GM12865 (cell line): ENCODE results near the gene ENPP7.

Experiments used
- DNase-seq: peaks from one replicate; pipeline ENCODE4 v3.0.0; 2010; ENCODE audit warnings: low read depth
- H3K4me3 ChIP-seq: 2 replicates; pipeline ENCODE4 v1.5.1; 2011; ENCODE audit warnings: mild to moderate bottlenecking, low read depth, low read length, control low read depth
- CTCF ChIP-seq: IDR thresholded peaks from 2 replicates; pipeline ENCODE4 v1.5.1; 2011; ENCODE audit warnings: low read length, control low read depth, low read depth, inconsistent platforms; ENCODE audit not compliant: insufficient read depth; ENCODE audit errors: missing control alignments

ENPP7 gene

GRCh38 chr17:79702550-79703236 lies 28.1 kb upstream of the ENPP7 start:
- DNase-seq: no peak
- no peak overlapping the region for H3K4me3 ChIP-seq
- TF ChIP-seq CTCF: no peak

- no peak for DNase-seq
- no peak overlapping the region for H3K4me3 ChIP-seq
- TF ChIP-seq CTCF: no peak
These were observed 26.1 kb upstream of the ENPP7 start for GRCh38 chr17:79704691-79705090.

GRCh38 chr17:79705674-79706073 lies 25.1 kb upstream of the ENPP7 start:
- H3K4me3 ChIP-seq: no peak overlapping the region
- DNase-seq: no peak
- TF ChIP-seq CTCF: no peak

GRCh38 chr17:79706931-79707850 lies 23.6 kb upstream of the ENPP7 start:
- no peak for TF ChIP-seq CTCF
- H3K4me3 ChIP-seq: no peak overlapping the region
- no peak for DNase-seq

GRCh38 chr17:79707931-79708891 lies 22.5 kb upstream of the ENPP7 start:
- DNase-seq: peak; percentile 51
- H3K4me3 ChIP-seq: no peak overlapping the region
- peak; percentile 69 for TF ChIP-seq CTCF

GRCh38 chr17:79711715-79712305 lies 18.9 kb upstream of the ENPP7 start:
- no peak overlapping the region for H3K4me3 ChIP-seq
- DNase-seq: no peak
- no peak for TF ChIP-seq CTCF
